Measurements from ENCODE around the gene C6orf163. TPM values are rescaled to one million over a fixed set of nuclear protein-coding genes. Genes with fewer than 3 reads are reported as not detected.
"Not testable (repeated sequence)": the region's sequence is repeated elsewhere in the genome, so short reads cannot be mapped to it uniquely, and the experiment has no call there.

Gene C6orf163
- total RNA-seq, 2 donors from 2014 or later = 4.7 to 7.4 TPM

DNA sequence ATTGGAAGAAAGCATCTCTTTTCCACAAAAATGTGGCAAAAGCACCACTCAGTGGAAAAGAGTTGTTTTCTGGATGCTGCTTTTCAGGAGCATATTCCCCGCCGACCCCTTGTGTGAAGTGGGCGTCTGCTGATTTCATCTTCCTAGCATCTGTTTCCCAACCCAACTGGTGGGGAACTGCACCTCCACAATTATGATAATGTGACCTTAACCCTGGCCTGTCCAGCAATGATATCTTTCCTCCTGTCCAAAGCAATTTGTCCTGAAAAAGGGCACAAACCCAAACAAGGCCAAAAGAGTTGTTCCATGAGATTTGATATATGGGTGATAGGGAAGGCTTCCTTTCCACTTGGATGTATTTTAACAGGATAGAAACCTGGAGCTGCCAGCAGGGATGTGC is 29.5 kb upstream of the C6orf163 start:
- Histone ChIP-seq H3K36me3 (no peaks in the 10 kb centered on the region), H3K9me3 (no peaks in the 10 kb centered on the region), H3K27ac (no peak overlapping the region), H3K4me1 (replicated peaks) (no peaks in the 10 kb centered on the region), H3K27me3 (replicated peaks; ENCODE audit: insufficient read depth) (no peaks in the 10 kb centered on the region), H3K4me3 (no peak overlapping the region)
- TF ChIP-seq POLR2AphosphoS5 (IDR thresholded peaks at IDR 0.05) = no peak
- TF ChIP-seq POLR2A (IDR thresholded peaks at IDR 0.05) = no peak
- TF ChIP-seq, protein P1, sequence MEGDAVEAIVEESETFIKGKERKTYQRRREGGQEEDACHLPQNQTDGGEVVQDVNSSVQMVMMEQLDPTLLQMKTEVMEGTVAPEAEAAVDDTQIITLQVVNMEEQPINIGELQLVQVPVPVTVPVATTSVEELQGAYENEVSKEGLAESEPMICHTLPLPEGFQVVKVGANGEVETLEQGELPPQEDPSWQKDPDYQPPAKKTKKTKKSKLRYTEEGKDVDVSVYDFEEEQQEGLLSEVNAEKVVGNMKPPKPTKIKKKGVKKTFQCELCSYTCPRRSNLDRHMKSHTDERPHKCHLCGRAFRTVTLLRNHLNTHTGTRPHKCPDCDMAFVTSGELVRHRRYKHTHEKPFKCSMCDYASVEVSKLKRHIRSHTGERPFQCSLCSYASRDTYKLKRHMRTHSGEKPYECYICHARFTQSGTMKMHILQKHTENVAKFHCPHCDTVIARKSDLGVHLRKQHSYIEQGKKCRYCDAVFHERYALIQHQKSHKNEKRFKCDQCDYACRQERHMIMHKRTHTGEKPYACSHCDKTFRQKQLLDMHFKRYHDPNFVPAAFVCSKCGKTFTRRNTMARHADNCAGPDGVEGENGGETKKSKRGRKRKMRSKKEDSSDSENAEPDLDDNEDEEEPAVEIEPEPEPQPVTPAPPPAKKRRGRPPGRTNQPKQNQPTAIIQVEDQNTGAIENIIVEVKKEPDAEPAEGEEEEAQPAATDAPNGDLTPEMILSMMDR (IDR thresholded peaks at IDR 0.05) = no peak
- intact Hi-C loops (cut with DNase I) = no loop called here
- no peak for DNase-seq (ENCODE audit: low spot score)
- WGBS = 93% methylated on average over 3 of the region's 3 CpGs

DNA sequence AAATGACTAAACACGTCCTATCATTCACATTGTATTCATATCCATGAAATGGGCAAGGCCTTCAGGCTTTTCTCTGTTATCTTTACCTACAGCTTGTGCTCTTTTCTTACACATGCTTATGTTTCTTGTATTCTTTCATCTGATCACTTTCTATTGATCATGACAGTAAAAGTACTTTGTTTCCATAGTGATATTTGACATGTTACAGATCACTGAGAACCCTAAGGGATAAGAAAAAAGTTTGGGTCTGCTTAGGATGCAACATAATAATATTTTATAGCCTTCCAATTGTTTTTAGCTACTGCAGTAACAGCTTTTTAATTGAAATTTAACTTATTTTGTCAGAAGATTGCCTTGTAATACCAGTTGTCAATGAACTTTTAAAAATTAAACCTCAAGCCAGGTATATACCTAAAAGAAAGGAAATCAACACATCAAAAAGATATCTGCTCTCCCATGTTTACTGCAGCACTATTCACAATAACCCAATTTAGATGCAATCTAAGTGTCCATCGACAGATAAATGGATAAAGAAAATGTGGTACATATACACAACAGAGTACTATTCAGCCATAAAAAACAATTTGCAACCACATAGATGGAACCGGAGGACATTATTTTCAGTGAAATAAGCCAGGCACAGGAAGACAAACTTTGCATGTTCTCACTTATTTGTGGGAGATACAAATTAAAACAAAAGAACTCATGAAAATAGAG is 25.2 kb upstream of the C6orf163 start:
- Histone ChIP-seq H3K4me3 (no peak overlapping the region), H3K27ac (no peak overlapping the region), H3K9me3 (no peaks in the 10 kb centered on the region), H3K36me3 (no peaks in the 10 kb centered on the region), H3K4me1 (replicated peaks) (no peaks in the 10 kb centered on the region), H3K27me3 (replicated peaks; ENCODE audit: insufficient read depth) (no peaks in the 10 kb centered on the region)
- whole genome bisulfite sequencing = 90% methylated on average over 3 of the region's 3 CpGs
- no peak for DNase-seq (ENCODE audit: low spot score)
- intact Hi-C loops (cut with DNase I) = no loop called here
- no peak for TF ChIP-seq POLR2AphosphoS5 (IDR thresholded peaks at IDR 0.05)
- TF ChIP-seq, protein P1 (IDR thresholded peaks at IDR 0.05) = no peak
- no peak for TF ChIP-seq POLR2A (IDR thresholded peaks at IDR 0.05)

DNA sequence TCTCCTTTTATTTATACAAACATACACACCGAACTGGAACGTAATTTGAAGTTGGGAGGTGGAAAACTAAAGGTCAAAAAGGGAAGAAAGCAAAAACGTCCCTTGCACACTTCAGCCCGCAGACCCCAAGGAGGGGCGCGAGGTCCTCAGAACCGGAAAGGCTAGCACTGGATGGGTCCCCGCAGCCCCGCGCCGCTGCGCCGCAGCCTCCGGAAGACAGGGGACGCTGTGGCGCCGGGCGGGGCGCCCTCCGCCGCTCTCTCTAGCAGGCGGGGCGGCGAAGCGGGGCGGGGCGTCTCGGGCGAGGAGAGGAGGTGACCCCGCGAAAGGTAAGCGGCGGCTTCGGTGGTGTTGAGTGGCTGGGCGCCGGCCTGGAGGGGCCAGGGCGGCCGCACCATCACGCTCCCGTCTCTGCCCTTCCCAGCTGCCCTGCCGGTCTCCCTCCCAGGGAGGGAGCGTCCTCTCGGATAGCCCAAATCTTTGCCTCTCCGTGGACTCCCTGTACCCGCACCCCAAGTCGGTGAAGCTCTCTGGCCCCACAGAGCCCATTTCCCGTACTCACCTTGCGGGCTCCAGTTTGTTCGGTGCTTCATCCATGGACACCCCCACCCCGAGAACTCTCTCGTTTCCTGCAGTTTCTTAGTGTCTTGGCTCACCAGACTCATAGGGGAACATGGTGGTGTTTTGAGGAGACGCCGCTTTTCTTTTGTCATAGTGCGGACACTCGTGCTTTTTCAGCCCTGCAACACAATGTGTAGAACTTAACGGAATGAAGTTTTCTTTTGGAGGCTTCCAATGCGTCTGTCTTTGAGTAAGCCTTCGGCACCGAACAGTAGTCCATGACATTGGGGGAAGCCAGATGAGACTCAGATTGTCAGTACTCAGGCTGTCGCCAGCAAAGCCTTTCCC is 22.1 kb upstream of the C6orf163 start, which contains the start of gene SMIM8:
Gene SMIM8 (plus strand): TSS at position 285 of the 909 bp plus-strand sequence. CDS start 14,444 bp downstream, outside the sequence.
- H3K9me3 ChIP-seq = no peaks in the 10 kb centered on the region
- peak within 1 kb of the TSS; percentile 71 to 72 for H3K27ac ChIP-seq
- TF ChIP-seq, protein P1 (IDR thresholded peaks at IDR 0.05) = peak; percentile 86 to 98 (median 94)
- TF ChIP-seq POLR2A (IDR thresholded peaks at IDR 0.05) (peak; percentile 40), POLR2AphosphoS5 (IDR thresholded peaks at IDR 0.05) (peak; percentile 62)
- no peaks in the 10 kb centered on the region for H3K4me1 ChIP-seq (replicated peaks)
- WGBS = under 1% methylated on average over 51 of the region's 60 CpGs
- peak within 1 kb of the TSS; percentile 77 to 90 for H3K4me3 ChIP-seq
- DNase-seq (ENCODE audit: low spot score) = peak; percentile 78
- no peaks in the 10 kb centered on the region for H3K27me3 ChIP-seq (replicated peaks; ENCODE audit: insufficient read depth)
- intact Hi-C loops (cut with DNase I) = no loop called here
- no peaks in the 10 kb centered on the region for H3K36me3 ChIP-seq

DNA sequence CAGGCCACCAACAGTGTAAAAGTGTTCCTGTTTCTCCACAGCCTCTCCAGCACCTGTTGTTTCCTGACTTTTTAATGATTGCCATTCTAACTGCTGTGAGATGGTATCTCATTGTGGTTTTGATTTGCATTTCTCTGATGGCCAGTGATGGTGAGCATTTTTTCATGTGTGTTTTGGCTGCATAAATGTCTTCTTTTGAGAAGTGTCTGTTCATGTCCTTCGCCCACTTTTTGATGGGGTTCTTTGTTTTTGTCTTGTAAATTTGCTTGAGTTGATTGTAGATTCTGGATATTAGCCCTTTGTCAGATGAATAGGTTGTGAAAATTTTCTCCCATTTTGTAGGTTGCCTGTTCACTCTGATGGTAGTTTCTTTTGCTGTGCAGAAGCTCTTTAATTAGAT is 20.7 kb upstream of the C6orf163 start:
- H3K27ac ChIP-seq; H3K4me1 ChIP-seq (replicated peaks); H3K36me3 ChIP-seq; H3K27me3 ChIP-seq (replicated peaks; ENCODE audit: insufficient read depth); intact Hi-C loops (cut with DNase I); DNase-seq (ENCODE audit: low spot score); H3K4me3 ChIP-seq; H3K9me3 ChIP-seq: not testable (repeated sequence)
- WGBS = 82% methylated on average over 1 of the region's 1 CpG

DNA sequence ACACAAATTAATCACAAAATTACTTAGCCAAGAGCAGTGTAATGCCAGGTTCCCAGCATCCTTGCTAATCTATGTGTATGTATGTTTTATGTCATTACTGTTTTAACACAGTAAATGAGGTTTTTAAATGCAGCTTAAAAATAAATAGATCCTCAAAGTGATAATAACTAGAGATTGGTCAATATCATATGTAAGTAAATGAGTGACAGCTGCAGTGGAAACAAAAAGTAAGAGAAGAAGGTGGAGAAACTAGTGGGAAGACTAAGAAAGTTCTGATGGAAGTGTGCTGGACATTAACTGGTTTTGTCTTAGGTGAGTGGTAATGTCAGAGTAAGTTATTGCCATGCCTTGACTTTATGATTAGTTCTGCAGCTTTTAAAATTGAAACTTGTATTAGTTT is 13.7 kb upstream of the C6orf163 start:
- H3K27ac ChIP-seq = no peak overlapping the region
- DNase-seq (ENCODE audit: low spot score) = no peak
- H3K27me3 ChIP-seq (replicated peaks; ENCODE audit: insufficient read depth) = no peaks in the 10 kb centered on the region
- no peak overlapping the region for H3K4me3 ChIP-seq
- intact Hi-C loops (cut with DNase I) = no loop called here
- H3K36me3 ChIP-seq = no peaks in the 10 kb centered on the region
- TF ChIP-seq, protein P1 (IDR thresholded peaks at IDR 0.05) = no peak
- TF ChIP-seq POLR2A (IDR thresholded peaks at IDR 0.05) = no peak
- no peak for TF ChIP-seq POLR2AphosphoS5 (IDR thresholded peaks at IDR 0.05)
- H3K4me1 ChIP-seq (replicated peaks) = no peaks in the 10 kb centered on the region
- no peaks in the 10 kb centered on the region for H3K9me3 ChIP-seq
